Upper lobe of left lung (tissue), 6 donors: ENCODE measurements around the gene ARHGAP21. TPM values are rescaled to one million over a fixed set of nuclear protein-coding genes. Genes with fewer than 3 reads are reported as not detected.

Experiments used
- ATAC-seq, 2 donors: fragments of 200-7000 bp; cut with Tn5 transposase; one replicate each; pipeline ENCODE4 v1.9.1; 2022; ENCODE audit warnings: mild to moderate bottlenecking in 2 of 2, moderate library complexity in 2 of 2; ENCODE audit not compliant: low FRiP score in 2 of 2
- DNase-seq, 2 donors: peaks; one replicate each; pipeline ENCODE4 v3.0.0-alpha.2; 2019 to 2020
- H3K27ac ChIP-seq, 4 donors: fragments of 200-600 bp; sonication (generic); one replicate each; pipeline ENCODE4 v1.5.1; 2016 to 2019
- H3K27me3 ChIP-seq, 4 donors: fragments of 200-600 bp; sonication (generic); one replicate each; pipeline ENCODE4 v1.5.1; 2017 to 2019
- H3K36me3 ChIP-seq, 4 donors: fragments of 200-600 bp; sonication (generic); one replicate each; pipeline ENCODE4 v1.5.1; 2016 to 2019
- H3K4me1 ChIP-seq, 4 donors: fragments of 200-600 bp; sonication (generic); one replicate each; pipeline ENCODE4 v1.5.1; 2018 to 2019
- H3K4me3 ChIP-seq, 4 donors: fragments of 200-600 bp; sonication (generic); one replicate each; pipeline ENCODE4 v1.5.1; 2017 to 2019; ENCODE audit warnings: mild to moderate bottlenecking in 2 of 4, moderate library complexity in 1 of 4
- H3K9me3 ChIP-seq, 4 donors: fragments of 200-600 bp; sonication (generic); one replicate each; pipeline ENCODE4 v1.5.1; 2018 to 2019
- EP300 ChIP-seq, 4 donors: sonication (generic); formaldehyde crosslinking; IDR thresholded peaks; one replicate each; pipeline ENCODE4 v1.5.1; 2017; ENCODE audit warnings: antibody characterized with exemption in 4 of 4, control low read depth in 2 of 4
- POLR2A ChIP-seq, 4 donors: fragments of 450-650 bp; IDR thresholded peaks; one replicate each; pipeline ENCODE4 v1.5.1; 2016 to 2017; ENCODE audit warnings: antibody characterized with exemption in 4 of 4, mild to moderate bottlenecking in 2 of 4
- POLR2AphosphoS5 ChIP-seq, 2 donors: sonication (generic); formaldehyde crosslinking; IDR thresholded peaks; one replicate each; pipeline ENCODE4 v1.5.1; 2017; ENCODE audit warnings: antibody characterized with exemption in 2 of 2
- WGBS, 2 donors: methylation state at CpG; one replicate each; pipeline ENCODE4 v1.1.5; 2017 to 2018; 5-methylcytosine and 5-hydroxymethylcytosine counted together
- total RNA-seq, 6 donors: library from RNA; depleted of rRNA in 4 of 6; stranded (reverse); fragments of >200 nt in 4 of 6; gene quantifications; one replicate each; pipeline versions ENCODE4 v1.1.0 to v1.2.1, GENCODE V29; 2016 to 2021
- TF ChIP-seq, protein P1 (sequence below), 6 experiments: fragments of 450-650 bp in 4 of 6; fragments of 200-600 bp in 2 of 6; sonication (generic) in 2 of 6; IDR thresholded peaks; one replicate each; pipeline ENCODE4 v1.5.1; 2016 to 2019; ENCODE audit warnings: antibody characterized with exemption in 6 of 6
- donor health status: DM: no; HTN: no; CAD: no; lungs with moderate emphysema.
- donor health status: DM: no; HTN: yes; CAD: no; lungs with severe emphysema.

ARHGAP21 gene
- total RNA-seq, 6 donors from 2014 or later: 63.9 to 88.8 (median 73.5) TPM

GRCh38 chr10:24695452-24695851 is 28.2 kb downstream of the ARHGAP21 start:
- Histone ChIP-seq H3K27me3 (no peaks in the 10 kb centered on the region), H3K9me3 (no peaks in the 10 kb centered on the region), H3K4me1 (peaks cover 0 to 10% (median 2%) of the 10 kb centered on the region in 4 donors), H3K36me3 (no peaks in the 10 kb centered on the region), H3K27ac (no peak overlapping the region), H3K4me3 (no peak overlapping the region)
- TF ChIP-seq POLR2A (IDR thresholded peaks at IDR 0.05) (no peak), EP300 (IDR thresholded peaks at IDR 0.05) (no peak), POLR2AphosphoS5 (IDR thresholded peaks at IDR 0.05) (no peak)
- TF ChIP-seq, protein P1, sequence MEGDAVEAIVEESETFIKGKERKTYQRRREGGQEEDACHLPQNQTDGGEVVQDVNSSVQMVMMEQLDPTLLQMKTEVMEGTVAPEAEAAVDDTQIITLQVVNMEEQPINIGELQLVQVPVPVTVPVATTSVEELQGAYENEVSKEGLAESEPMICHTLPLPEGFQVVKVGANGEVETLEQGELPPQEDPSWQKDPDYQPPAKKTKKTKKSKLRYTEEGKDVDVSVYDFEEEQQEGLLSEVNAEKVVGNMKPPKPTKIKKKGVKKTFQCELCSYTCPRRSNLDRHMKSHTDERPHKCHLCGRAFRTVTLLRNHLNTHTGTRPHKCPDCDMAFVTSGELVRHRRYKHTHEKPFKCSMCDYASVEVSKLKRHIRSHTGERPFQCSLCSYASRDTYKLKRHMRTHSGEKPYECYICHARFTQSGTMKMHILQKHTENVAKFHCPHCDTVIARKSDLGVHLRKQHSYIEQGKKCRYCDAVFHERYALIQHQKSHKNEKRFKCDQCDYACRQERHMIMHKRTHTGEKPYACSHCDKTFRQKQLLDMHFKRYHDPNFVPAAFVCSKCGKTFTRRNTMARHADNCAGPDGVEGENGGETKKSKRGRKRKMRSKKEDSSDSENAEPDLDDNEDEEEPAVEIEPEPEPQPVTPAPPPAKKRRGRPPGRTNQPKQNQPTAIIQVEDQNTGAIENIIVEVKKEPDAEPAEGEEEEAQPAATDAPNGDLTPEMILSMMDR (IDR thresholded peaks at IDR 0.05): no peak
- WGBS, 2 donors: 76 to 85% methylated on average over 3 of the region's 3 CpGs
- no peak for ATAC-seq
- no peak for DNase-seq

DNA sequence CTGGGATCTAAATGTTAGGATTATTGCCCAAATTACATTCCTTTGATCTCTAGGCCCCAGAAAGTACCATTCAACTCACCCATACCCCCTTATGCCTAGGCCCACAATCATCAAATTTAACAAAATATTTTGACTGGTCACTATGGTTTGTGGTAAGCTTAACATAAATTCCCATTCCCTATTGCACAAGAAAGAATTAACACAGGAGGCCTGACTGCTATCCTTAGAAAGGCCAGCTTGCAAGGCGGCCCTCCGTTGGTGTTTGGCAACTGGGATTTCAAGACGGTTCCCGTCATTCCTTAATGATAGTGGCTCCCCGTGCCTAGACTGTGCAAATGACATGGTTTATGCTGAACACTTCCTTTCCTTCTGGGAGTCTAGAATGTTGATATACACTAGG is 29.6 kb downstream of the ARHGAP21 start:
- no peaks in the 10 kb centered on the region for H3K27me3 ChIP-seq
- no peaks in the 10 kb centered on the region for H3K36me3 ChIP-seq
- no peak for TF ChIP-seq POLR2A (IDR thresholded peaks at IDR 0.05)
- no peak for TF ChIP-seq POLR2AphosphoS5 (IDR thresholded peaks at IDR 0.05)
- TF ChIP-seq EP300 (IDR thresholded peaks at IDR 0.05): no peak
- TF ChIP-seq, protein P1 (IDR thresholded peaks at IDR 0.05): no peak
- H3K4me3 ChIP-seq: no peak overlapping the region
- no peak overlapping the region for H3K27ac ChIP-seq
- ATAC-seq (no peak), DNase-seq (no peak)
- WGBS, 2 donors: 85 to 91% methylated on average over 5 of the region's 5 CpGs
- no peaks in the 10 kb centered on the region for H3K9me3 ChIP-seq
- peaks cover 0 to 10% (median 2%) of the 10 kb centered on the region in 4 donors for H3K4me1 ChIP-seq

GRCh38 chr10:24690961-24691512 is 32.6 kb downstream of the ARHGAP21 start:
- no peaks in the 10 kb centered on the region for H3K36me3 ChIP-seq
- DNase-seq (no peak), ATAC-seq (peak in 1 of 2 donors; percentile 79)
- no peak overlapping the region for H3K27ac ChIP-seq
- 79 to 84% methylated on average over 4 of the region's 4 CpGs for WGBS, 2 donors
- no peaks in the 10 kb centered on the region for H3K27me3 ChIP-seq
- H3K9me3 ChIP-seq: no peaks in the 10 kb centered on the region
- TF ChIP-seq POLR2AphosphoS5 (IDR thresholded peaks at IDR 0.05) (no peak), EP300 (IDR thresholded peaks at IDR 0.05) (no peak), POLR2A (IDR thresholded peaks at IDR 0.05) (no peak)
- TF ChIP-seq, protein P1 (IDR thresholded peaks at IDR 0.05): no peak
- peaks cover 0 to 12% (median 1%) of the 10 kb centered on the region in 4 donors for H3K4me1 ChIP-seq
- no peak overlapping the region for H3K4me3 ChIP-seq

GRCh38 chr10:24685958-24686540 is 37.6 kb downstream of the ARHGAP21 start:
- no peak overlapping the region for H3K4me3 ChIP-seq
- DNase-seq (no peak), ATAC-seq (peak in 1 of 2 donors; percentile 61)
- 84 to 89% methylated on average over 4 of the region's 4 CpGs for WGBS, 2 donors
- H3K4me1 ChIP-seq: peaks cover 3 to 17% (median 9%) of the 10 kb centered on the region in 4 donors
- TF ChIP-seq, protein P1 (IDR thresholded peaks at IDR 0.05): no peak
- TF ChIP-seq EP300 (IDR thresholded peaks at IDR 0.05): no peak
- no peak for TF ChIP-seq POLR2A (IDR thresholded peaks at IDR 0.05)
- no peak for TF ChIP-seq POLR2AphosphoS5 (IDR thresholded peaks at IDR 0.05)
- H3K27ac ChIP-seq: no peak overlapping the region
- H3K9me3 ChIP-seq: no peaks in the 10 kb centered on the region
- H3K27me3 ChIP-seq: no peaks in the 10 kb centered on the region
- H3K36me3 ChIP-seq: peaks cover 0 to 2% (median 0%) of the 10 kb centered on the region in 4 donors

DNA sequence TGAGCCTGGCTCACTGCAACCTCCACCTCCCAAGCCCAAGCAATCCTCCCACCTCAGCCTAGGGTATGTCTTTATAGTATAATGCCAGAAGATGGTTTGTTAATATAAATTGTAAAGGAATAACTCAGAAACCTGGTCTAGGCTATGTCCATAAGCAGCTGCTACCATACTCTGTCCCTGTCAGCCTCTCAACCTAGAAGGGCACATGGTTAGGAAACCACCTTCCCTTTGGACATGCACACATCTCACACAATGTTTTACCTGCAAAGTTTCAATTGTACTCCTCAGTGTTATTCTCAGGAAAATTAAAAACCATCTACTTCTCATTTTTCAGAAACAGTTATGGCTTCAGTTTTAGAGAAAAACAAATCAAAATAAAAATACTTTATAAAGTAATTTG is 40.1 kb downstream of the ARHGAP21 start:
- Histone ChIP-seq H3K4me3 (no peak overlapping the region), H3K36me3 (peaks cover 0 to 2% (median 0%) of the 10 kb centered on the region in 4 donors), H3K4me1 (peaks cover 3 to 17% (median 13%) of the 10 kb centered on the region in 4 donors), H3K27me3 (no peaks in the 10 kb centered on the region), H3K9me3 (no peaks in the 10 kb centered on the region), H3K27ac (no peak overlapping the region)
- ATAC-seq: no peak
- no peak for DNase-seq
- TF ChIP-seq POLR2AphosphoS5 (IDR thresholded peaks at IDR 0.05) (no peak), EP300 (IDR thresholded peaks at IDR 0.05) (no peak), POLR2A (IDR thresholded peaks at IDR 0.05) (no peak)
- TF ChIP-seq, protein P1 (IDR thresholded peaks at IDR 0.05): no peak
